Sigmoid colon (tissue), 7 donors: ENCODE data around the gene COG5. TPM values are rescaled to one million over a fixed set of nuclear protein-coding genes. Genes with fewer than 3 reads are reported as not detected.

Experiments used
- DNase-seq: peaks from one replicate; pipeline ENCODE4 v3.0.0-alpha.2; 2019
- H3K27ac ChIP-seq, 4 donors: fragments of 200-600 bp; sonication (generic); one replicate each; pipeline ENCODE4 v1.5.1; 2016 to 2019; ENCODE audit warnings: mild to moderate bottlenecking in 1 of 4
- H3K27me3 ChIP-seq, 3 donors: fragments of 200-600 bp; sonication (generic); one replicate each; pipeline ENCODE4 v1.5.1; 2019; ENCODE audit warnings: mild to moderate bottlenecking in 1 of 3
- H3K36me3 ChIP-seq, 4 donors: fragments of 200-600 bp; sonication (generic); one replicate each; pipeline ENCODE4 v1.5.1; 2016 to 2019
- H3K4me1 ChIP-seq, 4 donors: fragments of 200-600 bp; sonication (generic); one replicate each; pipeline ENCODE4 v1.5.1; 2017 to 2019
- H3K4me3 ChIP-seq, 4 donors: fragments of 200-600 bp; sonication (generic); one replicate each; pipeline ENCODE4 v1.5.1; 2017 to 2019; ENCODE audit warnings: mild to moderate bottlenecking in 2 of 4, moderate library complexity in 1 of 4
- H3K9me3 ChIP-seq, 4 donors: fragments of 200-600 bp in 3 of 4; sonication (generic) in 3 of 4; one replicate each; pipeline versions ENCODE4 v1.5.1 to v1.6.1; 2013 to 2019
- CTCF ChIP-seq, 4 experiments: fragments of 450-650 bp in 3 of 4; fragments of 200-600 bp in 1 of 4; IDR thresholded peaks; one replicate each; pipeline ENCODE4 v1.5.1; 2016 to 2019; ENCODE audit warnings: antibody characterized with exemption in 4 of 4, mild to moderate bottlenecking in 3 of 4, moderate library complexity in 2 of 4
- EP300 ChIP-seq, 4 donors: sonication (generic); formaldehyde crosslinking; IDR thresholded peaks; one replicate each; pipeline ENCODE4 v1.6.1; 2017; ENCODE audit warnings: antibody characterized with exemption in 4 of 4
- POLR2A ChIP-seq, 2 donors: fragments of 450-650 bp; IDR thresholded peaks; one replicate each; pipeline ENCODE4 v1.6.1; 2016; ENCODE audit warnings: antibody characterized with exemption in 2 of 2, mild to moderate bottlenecking in 2 of 2, moderate library complexity in 2 of 2
- POLR2AphosphoS5 ChIP-seq, 4 donors: sonication (generic); formaldehyde crosslinking; IDR thresholded peaks; one replicate each; pipeline ENCODE4 v1.6.1; 2017; ENCODE audit warnings: antibody characterized with exemption in 4 of 4
- WGBS, 2 donors: extraction: QIAGEN DNeasy Blood & Tissue Kit; methylation state at CpG; one replicate each; pipeline ENCODE4 v1.1.7; 2013; 5-methylcytosine and 5-hydroxymethylcytosine counted together
- intact Hi-C: fragments of 100-400 bp; cut with DNase I; formaldehyde crosslinking; loops from one replicate; pipeline ENCODE4 v1.15.1; 2023
- polyA plus RNA-seq, 3 donors: library from polyadenylated mRNA; stranded (reverse); fragments of 200-250 nt; gene quantifications; one replicate each; pipeline ENCODE4 v1.2.3, GENCODE V29; 2013
- total RNA-seq, 4 donors: library from RNA; depleted of rRNA; stranded (reverse); fragments of >200 nt; gene quantifications; one replicate each; pipeline ENCODE4 v1.1.0, GENCODE V29; 2016
- donor health status: healthy with polysubstance abuse.
- donor health status: Bipolar disorder and iron deficiency.
- donor health status: healthy.

The COG5 gene
- total and polyA plus RNA-seq, 7 donors, result 11.0 to 73.4 (median 27.6) TPM

GRCh38 chr7:107233174-107233573, 330.5 kb downstream of the COG5 start:
- no peaks in the 10 kb centered on the region for H3K9me3 ChIP-seq
- no peak for DNase-seq
- intact Hi-C loops, result no loop called here
- H3K36me3 ChIP-seq, result peaks cover 0 to 17% (median 0%) of the 10 kb centered on the region in 4 donors
- TF ChIP-seq CTCF (IDR thresholded peaks at IDR 0.05) (no peak), POLR2A (IDR thresholded peaks at IDR 0.05) (no peak), EP300 (IDR thresholded peaks at IDR 0.05) (no peak), POLR2AphosphoS5 (IDR thresholded peaks at IDR 0.05) (no peak)
- no peak overlapping the region for H3K27ac ChIP-seq
- 90 to 94% methylated on average over 4 of the region's 4 CpGs for WGBS, 2 donors
- H3K4me1 ChIP-seq, result no peaks in the 10 kb centered on the region
- H3K27me3 ChIP-seq, result no peaks in the 10 kb centered on the region
- H3K4me3 ChIP-seq, result no peak overlapping the region

- TF ChIP-seq CTCF (IDR thresholded peaks at IDR 0.05), result no peak
- no peak for TF ChIP-seq POLR2AphosphoS5 (IDR thresholded peaks at IDR 0.05)
- no peak for TF ChIP-seq POLR2A (IDR thresholded peaks at IDR 0.05)
- no peak for TF ChIP-seq EP300 (IDR thresholded peaks at IDR 0.05)
- no peaks in the 10 kb centered on the region for H3K4me1 ChIP-seq
- no peaks in the 10 kb centered on the region for H3K27me3 ChIP-seq
- no peak overlapping the region for H3K4me3 ChIP-seq
- H3K27ac ChIP-seq, result no peak overlapping the region
- H3K9me3 ChIP-seq, result no peaks in the 10 kb centered on the region
- intact Hi-C loops, result no loop called here
- no peak for DNase-seq
- WGBS, 2 donors, result 92 to 94% methylated on average over 7 of the region's 7 CpGs
- peaks cover 0 to 17% (median 0%) of the 10 kb centered on the region in 4 donors for H3K36me3 ChIP-seq
Observed at GRCh38 chr7:107232568-107233090, 331.1 kb downstream of the COG5 start.

- WGBS, 2 donors, result 94 to 98% methylated on average over 3 of the region's 3 CpGs
- Histone ChIP-seq H3K4me1 (no peaks in the 10 kb centered on the region), H3K27me3 (no peaks in the 10 kb centered on the region), H3K9me3 (no peaks in the 10 kb centered on the region), H3K4me3 (no peak overlapping the region), H3K36me3 (peaks cover 0 to 23% (median 0%) of the 10 kb centered on the region in 4 donors), H3K27ac (no peak overlapping the region)
- no peak for TF ChIP-seq EP300 (IDR thresholded peaks at IDR 0.05)
- no peak for TF ChIP-seq POLR2A (IDR thresholded peaks at IDR 0.05)
- no peak for TF ChIP-seq CTCF (IDR thresholded peaks at IDR 0.05)
- intact Hi-C loops, result no loop called here
- DNase-seq, result no peak
Observed at GRCh38 chr7:107230334-107230733, 333.4 kb downstream of the COG5 start.

- Histone ChIP-seq H3K27me3 (no peaks in the 10 kb centered on the region), H3K36me3 (peaks cover 0 to 24% (median 0%) of the 10 kb centered on the region in 4 donors), H3K4me1 (peaks cover 0 to 7% (median 0%) of the 10 kb centered on the region in 4 donors), H3K27ac (no peak overlapping the region), H3K4me3 (no peak overlapping the region), H3K9me3 (no peaks in the 10 kb centered on the region)
- no peak for DNase-seq
- 96 to 98% methylated on average over 2 of the region's 2 CpGs for WGBS, 2 donors
- intact Hi-C loops, result no loop called here
- TF ChIP-seq CTCF (IDR thresholded peaks at IDR 0.05), result no peak
- no peak for TF ChIP-seq POLR2A (IDR thresholded peaks at IDR 0.05)
- TF ChIP-seq EP300 (IDR thresholded peaks at IDR 0.05), result no peak
- TF ChIP-seq POLR2AphosphoS5 (IDR thresholded peaks at IDR 0.05), result no peak
Observed at GRCh38 chr7:107228291-107228690, 335.4 kb downstream of the COG5 start.
